HG02981 (cell line): ENCODE measurements around the gene HUNK.
"Not testable (repeated sequence)": the region's sequence is repeated elsewhere in the genome, so short reads cannot be mapped to it uniquely, and the experiment has no call there.

Source experiments
- ATAC-seq: cut with Tn5 transposase; IDR thresholded peaks from one replicate; pipeline ENCODE4 v1.9.1; 2021; ENCODE audit warnings: mild to moderate bottlenecking, moderate library complexity; ENCODE audit not compliant: unreplicated experiment

The HUNK gene

GRCh38 chr21:31993826-31994825 is 121.3 kb downstream of the HUNK start:
- ATAC-seq, result no peak

DNA sequence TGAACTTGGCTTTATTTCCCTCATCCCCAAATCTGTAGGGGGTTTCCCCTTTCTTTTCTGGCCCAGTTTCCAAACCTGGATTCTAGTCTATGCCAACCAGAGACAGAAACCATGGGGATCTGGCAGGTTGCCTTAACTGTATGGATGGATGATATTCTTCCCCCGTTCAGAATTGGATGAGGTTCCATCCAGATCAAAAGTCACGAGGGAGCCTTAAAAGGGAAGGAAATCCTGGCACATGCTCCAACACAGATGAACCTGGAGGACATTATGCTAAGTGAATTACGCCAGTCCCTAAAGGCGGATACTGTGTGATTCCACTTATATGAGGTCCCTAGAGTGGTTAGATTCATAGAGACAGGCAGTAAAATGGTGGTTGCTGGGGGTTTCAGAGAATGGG is 124.4 kb downstream of the HUNK start:
- ATAC-seq, result no peak

DNA sequence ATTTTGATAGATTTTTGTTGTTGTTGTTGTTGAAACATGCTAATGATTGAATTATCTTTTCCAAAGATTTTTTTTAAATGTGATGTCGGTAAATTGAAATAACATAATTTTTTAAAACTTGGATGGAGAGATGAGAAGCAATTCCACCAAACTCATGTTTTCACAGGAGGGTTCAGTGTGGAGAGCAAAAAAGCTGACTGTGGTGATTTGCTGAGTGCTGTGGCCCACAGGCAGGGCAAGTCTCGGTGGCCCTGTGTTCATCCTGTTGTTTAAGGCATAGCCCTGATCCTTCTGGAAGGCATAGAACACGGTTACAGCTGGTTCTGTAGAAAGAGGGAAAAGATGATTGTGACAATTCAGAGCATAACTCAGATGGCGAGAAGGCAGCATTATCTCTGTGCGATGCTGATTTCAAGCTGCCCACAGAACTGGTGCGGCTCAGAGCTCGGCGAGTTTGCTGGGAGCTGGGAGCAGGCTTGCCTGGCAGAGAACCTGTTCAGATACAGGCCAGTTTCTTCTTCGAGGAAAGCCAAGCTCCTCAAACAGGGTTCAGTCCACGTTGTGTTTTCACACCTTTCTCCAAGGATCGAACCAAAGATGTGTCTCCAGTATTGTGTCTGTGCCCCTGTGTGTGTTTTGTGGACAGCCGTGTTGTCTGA is 127.1 kb downstream of the HUNK start:
- ATAC-seq, result no peak

DNA sequence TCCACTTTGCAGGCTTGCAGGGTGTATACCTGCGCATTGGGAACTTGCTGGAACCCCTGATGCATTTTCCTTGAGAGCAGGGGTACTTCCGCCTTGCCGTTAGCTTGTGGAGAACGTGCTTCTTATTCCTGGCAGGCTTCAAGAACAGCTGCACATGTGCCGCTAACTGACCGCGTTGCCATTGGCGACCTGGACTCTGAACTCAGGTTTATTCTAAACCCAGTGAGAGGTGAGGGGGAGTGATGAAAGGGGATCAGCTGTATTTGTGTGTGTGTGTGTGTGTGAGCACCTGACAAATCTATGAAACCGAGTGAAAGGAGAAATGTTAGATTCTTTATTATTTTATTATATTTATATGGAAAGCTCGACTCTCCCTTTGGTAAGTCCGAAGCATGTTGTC is 128.6 kb downstream of the HUNK start:
- ATAC-seq, result no peak

DNA sequence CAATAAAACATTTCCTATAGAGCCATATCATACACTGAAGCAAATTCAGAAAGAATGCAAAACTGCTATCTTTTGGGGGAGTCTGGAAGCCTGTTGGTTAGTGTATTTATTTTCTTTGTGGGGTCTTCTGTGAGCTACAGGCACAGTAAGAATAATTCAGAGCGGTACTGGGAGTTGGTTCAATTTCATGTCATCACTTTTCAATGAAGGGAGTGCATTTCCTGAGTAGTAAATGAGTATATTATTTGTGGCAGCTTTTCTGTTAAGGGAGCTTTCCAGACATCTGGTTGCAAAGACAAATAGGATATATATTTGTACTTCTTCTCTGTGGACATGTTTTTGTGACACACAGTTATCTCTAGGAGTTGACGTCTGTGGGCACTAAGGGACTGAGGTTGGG is 130.6 kb downstream of the HUNK start:
- ATAC-seq, result no peak

GRCh38 chr21:32004291-32004690 is 131.5 kb downstream of the HUNK start:
- ATAC-seq, result no peak

GRCh38 chr21:32007456-32007855 is 134.6 kb downstream of the HUNK start:
- no peak for ATAC-seq

DNA sequence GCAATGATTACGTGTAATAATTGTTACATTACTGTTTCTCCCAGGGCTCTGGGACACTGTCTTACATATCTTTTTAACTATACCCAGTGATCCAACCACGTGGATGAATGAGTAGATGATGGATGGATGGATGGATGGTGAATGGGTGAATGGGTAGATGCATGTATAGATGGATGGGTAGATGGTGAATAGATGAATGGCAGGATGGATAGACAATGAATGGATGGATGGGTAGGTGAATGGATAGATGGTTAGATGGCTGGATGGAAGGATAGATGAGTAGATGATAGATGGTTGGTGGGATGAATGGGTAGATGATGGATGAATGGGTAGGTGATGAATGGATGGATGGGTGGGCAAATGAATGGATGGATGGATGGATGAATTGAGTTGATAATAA is 135.9 kb downstream of the HUNK start:
- ATAC-seq, result no peak

DNA sequence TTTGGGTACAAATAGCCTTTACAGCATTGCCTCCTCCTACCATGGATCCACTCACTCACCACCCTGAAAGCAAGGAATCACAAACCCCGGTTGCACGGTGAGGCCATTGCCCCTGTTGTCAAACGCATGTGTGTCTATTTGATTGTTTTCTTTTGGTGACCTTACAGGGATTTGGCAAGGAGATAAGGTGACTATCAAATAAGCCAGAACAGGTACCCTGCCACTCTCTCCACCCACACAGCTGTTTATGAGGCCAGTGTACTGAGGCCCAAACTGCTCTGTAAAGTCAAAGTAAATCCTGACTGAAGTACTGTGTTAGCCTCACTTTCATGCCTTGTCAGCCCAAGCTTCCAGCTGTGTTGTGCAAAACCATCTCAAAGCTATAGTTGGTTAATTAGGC is 136.4 kb downstream of the HUNK start:
- ATAC-seq, result no peak

DNA sequence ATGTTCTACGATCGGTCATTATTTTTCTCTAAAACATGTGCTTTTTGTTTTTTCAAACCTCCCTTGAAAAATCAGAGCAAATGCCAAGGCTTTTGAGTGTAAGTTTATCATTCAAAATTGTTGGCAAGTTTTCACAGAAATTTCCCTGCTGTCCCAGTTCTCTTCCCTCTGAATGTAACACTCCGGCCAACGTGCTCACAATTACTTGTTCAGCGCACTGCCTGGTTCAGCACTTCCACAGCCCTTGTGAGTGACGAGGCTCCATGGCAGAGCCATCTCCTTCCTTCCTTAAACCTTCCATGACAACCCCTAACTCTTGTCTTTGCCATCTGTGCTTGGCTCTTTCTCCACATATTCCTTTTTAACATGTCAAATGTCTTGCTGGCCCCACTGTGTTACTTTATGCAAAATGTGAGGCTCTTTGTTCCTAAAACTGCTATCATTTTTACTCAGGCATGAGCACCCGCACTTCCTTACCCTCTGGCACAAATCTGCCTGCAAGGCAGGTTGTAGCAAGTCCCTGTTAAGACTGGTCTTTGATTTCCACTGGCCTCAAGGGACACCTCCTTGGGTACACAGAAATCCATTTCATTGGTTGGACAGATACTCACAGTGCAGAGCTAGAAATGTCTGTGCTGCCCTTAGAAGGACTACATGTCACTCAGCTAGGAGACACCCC is 142.8 kb downstream of the HUNK start:
- ATAC-seq, result no peak

GRCh38 chr21:32018381-32018780 is 145.6 kb downstream of the HUNK start:
- no peak for ATAC-seq

GRCh38 chr21:32020564-32020963 is 147.7 kb downstream of the HUNK start:
- ATAC-seq, result no peak

- no peak for ATAC-seq
Measured at GRCh38 chr21:32021319-32021994, 148.6 kb downstream of the HUNK start.

- ATAC-seq, result no peak
Measured at GRCh38 chr21:32022146-32022545, 149.3 kb downstream of the HUNK start.

DNA sequence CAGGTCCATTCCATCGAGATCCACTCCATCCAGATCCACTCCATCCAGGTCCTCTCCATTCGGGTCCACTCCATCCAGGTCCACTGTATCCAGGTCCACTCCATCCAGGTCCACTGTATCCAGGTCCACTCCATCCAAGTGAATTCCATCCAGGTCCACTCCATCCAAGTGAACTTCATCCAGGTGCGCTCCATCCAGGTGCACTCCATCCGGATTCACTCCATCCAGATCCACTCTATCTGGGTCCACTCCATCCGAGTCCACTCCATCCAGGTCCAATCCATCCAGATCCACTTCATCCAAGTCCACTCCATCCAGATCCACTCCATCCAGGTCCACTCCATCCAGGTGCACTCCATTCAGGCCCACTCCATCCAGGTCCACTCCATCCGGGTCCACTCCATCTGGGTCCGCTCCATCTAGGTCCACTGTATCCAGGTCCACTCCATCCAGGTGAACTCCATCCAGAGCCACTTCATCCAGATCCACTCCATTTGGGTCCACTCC is 157.4 kb downstream of the HUNK start:
- no peak for ATAC-seq

- no peak for ATAC-seq
Measured at GRCh38 chr21:32034850-32035249, 162.0 kb downstream of the HUNK start.

GRCh38 chr21:32035617-32036016 is 162.8 kb downstream of the HUNK start:
- ATAC-seq, result no peak

- ATAC-seq, result no peak
Measured at GRCh38 chr21:32036756-32037155, 163.9 kb downstream of the HUNK start.

DNA sequence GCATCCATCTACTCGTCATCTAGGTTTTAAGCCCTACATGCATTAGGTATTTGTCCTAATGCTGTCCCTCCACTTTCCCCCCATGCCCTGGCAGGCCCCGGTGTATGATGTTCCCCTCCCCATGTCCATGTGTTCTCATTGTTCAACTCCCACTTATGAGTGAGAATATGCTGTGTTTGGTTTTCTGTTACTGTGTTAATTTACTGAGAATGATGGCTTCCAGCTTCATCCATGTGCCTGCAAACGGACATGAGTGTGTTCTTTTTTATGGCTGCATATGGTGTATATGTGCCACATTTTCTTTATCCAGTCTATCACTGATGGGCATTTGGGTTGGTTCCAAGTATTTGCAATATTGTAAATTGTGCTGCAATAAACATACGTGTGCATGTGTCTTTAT is 165.9 kb downstream of the HUNK start:
- ATAC-seq, result not testable (repeated sequence)

DNA sequence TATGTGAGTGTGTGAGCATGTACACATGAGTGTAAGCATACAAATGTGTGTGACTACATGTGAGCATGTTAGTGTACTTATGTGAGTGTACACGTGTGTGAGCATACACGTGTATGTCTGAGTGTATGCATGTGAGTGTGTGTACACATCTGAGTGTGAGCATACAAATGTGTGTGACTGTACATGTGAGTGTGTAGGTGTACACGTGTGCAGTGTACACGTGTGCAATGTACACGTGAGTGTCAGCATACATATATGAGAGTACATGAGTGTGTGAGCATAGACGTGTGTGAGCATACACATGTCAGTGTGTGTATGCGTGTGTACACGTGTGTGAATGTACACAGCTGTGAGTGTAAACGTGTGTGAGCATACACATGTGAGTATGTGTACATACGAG is 170.6 kb downstream of the HUNK start:
- ATAC-seq, result no peak
